Activated CD8-positive, alpha-beta memory T cell treated with anti-CD3 and anti-CD28 coated beads for 36 hours (primary cell): ENCODE results near the gene LYRM2. TPM values are rescaled to one million over a fixed set of nuclear protein-coding genes. Genes with fewer than 3 reads are reported as not detected.
"Not testable (repeated sequence)": the region's sequence is repeated elsewhere in the genome, so short reads cannot be mapped to it uniquely, and the experiment has no call there.

Source experiments
- CTCF ChIA-PET: fragments of 350-600 bp; sonication (Branson Sonifier 250); formaldehyde crosslinking; loops from one replicate; lab custom pipeline; 2021; ENCODE audit warnings: antibody characterized with exemption; lab: Charles Lee
- POLR2A ChIA-PET: fragments of 350-600 bp; sonication (Branson Sonifier 250); formaldehyde crosslinking; loops from one replicate; lab custom pipeline; 2021; ENCODE audit warnings: antibody characterized with exemption; lab: Charles Lee
- total RNA-seq, 2 experiments: library from RNA; stranded (reverse); gene quantifications; one replicate each; pipeline ENCODE4 v1.2.3, GENCODE V29; 2021

LYRM2 gene
- total RNA-seq, 2 experiments from 2014 or later, result 35.0 to 37.6 TPM

GRCh38 chr6:89655122-89655521 lies 16.6 kb upstream of the LYRM2 start:
- POLR2A ChIA-PET, result no interaction called here
- CTCF ChIA-PET, result no interaction called here

GRCh38 chr6:89650579-89650978 lies 12.0 kb upstream of the LYRM2 start:
- ChIA-PET CTCF (interaction anchor here (0.5 kb wide), 1 partner anchor 270 kb away, joined by 3 read pairs; no protein-coding TSS in a partner anchor), POLR2A (interaction anchor here (0.7 kb wide), 1 partner anchor 218 kb away, joined by 5 read pairs; no protein-coding TSS in a partner anchor)

GRCh38 chr6:89649682-89650081 lies 11.1 kb upstream of the LYRM2 start:
- ChIA-PET POLR2A (no interaction called here), CTCF (no interaction called here)

GRCh38 chr6:89644864-89645263 lies 6.3 kb upstream of the LYRM2 start:
- ChIA-PET CTCF (no interaction called here), POLR2A (no interaction called here)

DNA sequence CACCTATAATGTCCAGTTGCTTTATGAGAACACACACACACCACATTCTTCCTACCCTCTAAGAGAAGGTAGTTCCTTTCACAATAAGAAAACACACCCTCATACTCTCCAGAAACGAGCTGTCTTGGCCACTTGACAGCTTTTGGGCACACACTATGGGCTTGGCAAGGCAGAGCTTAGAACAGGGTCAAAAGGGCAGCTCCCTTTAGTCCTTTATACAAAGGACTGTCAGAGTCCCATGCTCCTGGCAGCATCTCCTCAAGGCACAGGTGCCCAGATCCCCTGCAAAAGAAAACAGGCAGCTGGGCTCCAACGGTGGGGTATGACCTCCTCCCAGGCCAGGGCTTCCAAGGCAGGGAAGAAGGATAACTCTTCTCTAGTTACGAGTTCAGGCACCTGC lies 4.9 kb upstream of the LYRM2 start:
- CTCF ChIA-PET, result no interaction called here
- POLR2A ChIA-PET, result interaction anchor here (0.6 kb wide), 1 partner anchor 293 kb away, joined by 3 read pairs; no protein-coding TSS in a partner anchor

DNA sequence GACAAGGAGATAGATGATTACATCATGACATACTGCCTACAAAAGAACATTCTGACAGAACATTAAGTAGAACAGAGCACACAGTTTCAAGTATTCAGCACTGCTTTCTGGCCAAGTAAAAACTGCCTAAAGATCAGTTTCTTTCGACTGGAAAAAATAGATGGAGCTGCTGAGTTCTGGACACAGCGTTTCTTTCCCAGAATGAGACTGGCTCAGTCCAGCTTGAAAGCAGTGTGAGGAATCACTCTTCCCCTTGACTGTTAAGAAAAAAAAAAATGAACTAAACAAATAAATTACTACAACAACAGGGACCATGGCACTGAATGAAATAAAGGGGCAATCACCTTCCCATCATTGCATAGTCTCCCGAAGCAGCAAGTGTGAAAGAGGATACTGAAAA lies 4.4 kb upstream of the LYRM2 start:
- POLR2A ChIA-PET, result interaction anchor here (0.6 kb wide), 1 partner anchor 292 kb away, joined by 3 read pairs; no protein-coding TSS in a partner anchor
- CTCF ChIA-PET, result no interaction called here

DNA sequence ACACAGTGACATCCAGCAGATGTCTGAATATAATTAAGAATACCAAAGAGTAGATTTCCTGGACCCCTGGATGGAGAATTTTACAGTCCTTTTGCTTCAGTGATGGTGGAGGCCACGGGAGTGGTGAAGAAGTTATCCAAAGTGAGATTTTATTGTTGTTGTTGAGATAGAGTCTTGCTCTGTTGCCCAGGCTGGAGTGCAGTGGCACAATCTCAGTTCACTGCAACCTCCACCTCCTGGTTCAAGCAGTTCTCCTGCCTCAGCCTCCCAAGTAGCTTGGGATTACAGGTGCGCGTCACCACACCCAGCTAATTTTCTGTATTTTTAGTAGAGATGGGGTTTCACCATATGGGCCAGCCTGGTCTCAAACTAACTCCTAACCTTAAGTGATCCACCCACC lies 3.0 kb upstream of the LYRM2 start:
- CTCF ChIA-PET, POLR2A ChIA-PET: not testable (repeated sequence)

GRCh38 chr6:89640804-89641203 lies 2.3 kb upstream of the LYRM2 start:
- POLR2A ChIA-PET, result interaction anchor here (0.6 kb wide), 3 partner anchors 13 to 230 kb away, joined by 3 to 6 read pairs (median 4); no protein-coding TSS in a partner anchor
- CTCF ChIA-PET, result no interaction called here

DNA sequence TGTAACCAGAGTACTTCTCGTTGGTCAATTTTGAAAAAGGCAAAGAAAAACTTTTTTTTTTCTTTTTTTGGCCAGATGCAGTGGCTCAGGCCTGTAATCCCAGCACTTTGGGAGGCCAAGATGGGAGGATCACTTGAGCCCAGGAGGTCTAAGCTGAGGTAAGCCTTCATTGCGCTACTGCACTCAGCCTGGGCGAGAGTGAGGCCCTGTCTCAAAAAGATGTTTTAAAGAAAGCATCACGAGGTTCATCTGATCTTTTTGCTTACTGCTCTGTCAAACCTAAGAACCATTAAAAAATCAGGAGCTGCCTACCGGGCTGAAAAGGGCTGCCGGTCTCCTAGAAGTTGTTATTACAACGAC lies 607 bp downstream of the LYRM2 start:
- ChIA-PET CTCF (interaction anchor here (2.9 kb wide), 1 partner anchor 206 kb away, joined by 11 read pairs; the partner anchor contains the start of gene ANKRD6), POLR2A (interaction anchor here (0.6 to 1.8 kb wide), 4 partner anchors 97 to 231 kb away, joined by 3 to 4 read pairs (median 4); partner anchors contain the start of genes CASP8AP2 and MDN1)

DNA sequence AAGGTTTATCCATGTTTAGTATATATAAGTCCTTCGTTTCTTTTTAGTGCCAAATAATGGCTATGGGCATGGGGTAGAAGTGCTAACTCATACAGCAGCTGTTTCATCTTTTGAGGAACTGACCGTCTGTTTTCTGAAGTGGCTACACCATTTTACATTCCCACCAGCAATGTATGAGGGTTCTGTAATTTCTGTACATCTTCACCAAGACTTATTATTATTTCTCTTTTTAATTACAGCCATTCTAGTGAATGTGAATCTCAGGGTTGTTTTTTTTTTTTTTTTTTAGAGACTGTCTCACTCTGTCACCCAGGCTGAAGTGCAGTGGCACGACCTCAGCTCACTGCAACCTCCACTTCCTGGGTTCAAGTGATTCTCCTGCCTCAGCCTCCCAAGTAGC lies 2.1 kb downstream of the LYRM2 start:
- POLR2A ChIA-PET, CTCF ChIA-PET: not testable (repeated sequence)

DNA sequence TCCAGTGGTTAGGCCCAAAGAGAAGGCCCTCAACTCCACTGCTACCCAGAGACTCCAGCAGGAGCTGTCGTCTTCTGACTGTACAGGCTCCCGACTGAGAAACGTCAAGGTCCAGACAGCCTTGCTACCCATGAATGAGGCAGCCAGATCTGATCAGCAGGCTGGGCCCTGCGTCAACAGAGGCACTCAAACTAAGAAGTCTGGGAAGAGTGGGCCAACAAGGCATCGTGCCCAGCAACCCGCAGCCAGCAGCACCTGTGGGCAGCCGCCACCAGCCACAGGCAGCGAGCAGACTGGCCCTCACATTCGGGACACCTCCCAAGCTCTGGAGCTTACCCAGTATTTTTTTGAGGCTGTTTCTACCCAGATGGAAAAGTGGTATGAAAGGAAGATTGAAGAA lies 8.1 kb downstream of the LYRM2 start:
- ChIA-PET POLR2A (no interaction called here), CTCF (interaction anchor here (0.5 kb wide), 1 partner anchor 172 kb away, joined by 3 read pairs; no protein-coding TSS in a partner anchor)

- ChIA-PET CTCF (interaction anchor here (0.6 kb wide), 1 partner anchor 123 kb away, joined by 4 read pairs; no protein-coding TSS in a partner anchor), POLR2A (no interaction called here)
Measured at GRCh38 chr6:89623749-89624148, 14.8 kb downstream of the LYRM2 start.

- ChIA-PET POLR2A (no interaction called here), CTCF (no interaction called here)
Measured at GRCh38 chr6:89619567-89619966, 19.0 kb downstream of the LYRM2 start.

DNA sequence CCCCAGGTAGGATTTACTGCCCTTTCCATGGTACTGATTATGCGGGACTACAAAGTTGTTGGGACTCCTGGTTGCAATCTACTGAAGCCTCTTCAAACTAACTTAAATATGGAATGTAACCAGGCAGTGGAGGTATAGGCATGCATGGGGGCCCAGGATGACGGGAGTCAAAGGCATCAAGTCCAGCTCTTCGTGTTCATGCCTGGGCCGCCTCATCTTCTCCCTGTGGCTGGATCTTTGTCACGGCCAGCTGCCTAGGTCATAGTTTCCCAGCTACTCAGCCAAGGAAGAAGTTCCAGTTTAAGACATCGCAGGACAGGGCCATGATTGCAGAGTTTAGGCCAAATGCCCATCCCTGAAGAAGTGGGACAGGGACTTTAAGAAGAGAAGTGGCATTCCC lies 20.5 kb downstream of the LYRM2 start:
- CTCF ChIA-PET, result interaction anchor here (0.6 to 1.0 kb wide), 2 partner anchors 186 to 542 kb away, joined by 3 to 4 read pairs; no protein-coding TSS in a partner anchor
- POLR2A ChIA-PET, result no interaction called here

DNA sequence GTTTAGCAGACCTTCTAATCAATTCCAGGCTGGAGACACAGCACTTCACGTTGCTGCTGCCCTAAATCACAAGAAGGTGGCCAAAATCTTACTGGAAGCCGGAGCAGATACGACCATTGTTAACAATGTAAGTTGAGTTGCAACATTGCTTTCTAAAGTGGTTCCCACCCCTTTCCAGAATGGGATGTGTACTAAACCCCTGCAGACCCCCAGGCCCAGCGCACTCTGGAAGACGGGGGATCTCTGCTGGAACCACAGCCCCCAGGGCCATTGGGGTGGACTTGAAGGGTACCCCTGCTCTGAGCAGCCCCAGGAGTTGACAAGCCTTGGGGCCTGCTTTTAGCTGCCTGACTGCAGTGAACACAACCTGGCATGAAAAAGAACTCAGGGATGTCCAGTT lies 22.0 kb downstream of the LYRM2 start:
- POLR2A ChIA-PET, result no interaction called here
- CTCF ChIA-PET, result no interaction called here

DNA sequence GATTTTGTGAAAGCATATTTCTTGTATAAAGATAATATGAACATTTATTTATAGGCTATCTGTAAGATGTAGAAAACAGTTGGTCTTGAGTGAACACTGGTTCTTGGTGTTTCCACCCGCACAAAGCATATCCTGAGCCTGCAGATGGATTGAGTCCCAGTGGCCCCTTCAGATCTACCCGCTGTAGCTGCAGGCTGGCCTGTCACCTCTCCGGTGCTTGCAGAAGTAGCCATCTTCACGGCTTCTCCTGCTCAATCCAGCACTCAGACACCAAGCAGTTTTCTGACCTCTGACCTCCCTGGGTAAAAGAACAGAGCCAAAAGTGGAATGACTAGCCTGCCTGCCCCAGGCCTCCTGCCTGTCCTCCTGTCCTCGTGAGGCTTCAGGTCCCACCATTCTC lies 22.7 kb downstream of the LYRM2 start:
- ChIA-PET POLR2A (no interaction called here), CTCF (no interaction called here)

DNA sequence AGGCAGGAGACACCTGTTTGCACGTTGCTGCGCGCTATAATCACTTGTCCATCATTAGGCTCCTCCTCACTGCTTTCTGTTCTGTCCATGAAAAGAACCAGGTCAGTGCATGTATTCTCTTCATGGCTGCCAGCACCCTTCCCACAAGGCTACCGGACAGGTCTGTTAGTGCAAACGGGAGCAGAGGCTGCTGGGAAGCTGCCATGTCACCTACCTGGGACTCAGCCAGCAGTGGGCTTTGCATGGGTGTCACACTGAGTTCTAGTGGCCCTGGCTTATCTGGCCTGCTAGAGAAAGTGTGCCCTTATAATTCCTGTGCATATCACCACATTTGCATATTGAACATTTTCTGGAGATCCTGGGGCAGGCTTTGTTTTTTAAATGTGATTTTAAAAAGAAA lies 24.8 kb downstream of the LYRM2 start:
- CTCF ChIA-PET, result no interaction called here

GRCh38 chr6:89612121-89612520 lies 26.4 kb downstream of the LYRM2 start:
- ChIA-PET POLR2A (interaction anchor here (0.5 kb wide), 1 partner anchor 183 kb away, joined by 3 read pairs; no protein-coding TSS in a partner anchor), CTCF (no interaction called here)

More for the DNA sequence above, 24.8 kb downstream of the LYRM2 start:
- POLR2A ChIA-PET, result no interaction called here

DNA sequence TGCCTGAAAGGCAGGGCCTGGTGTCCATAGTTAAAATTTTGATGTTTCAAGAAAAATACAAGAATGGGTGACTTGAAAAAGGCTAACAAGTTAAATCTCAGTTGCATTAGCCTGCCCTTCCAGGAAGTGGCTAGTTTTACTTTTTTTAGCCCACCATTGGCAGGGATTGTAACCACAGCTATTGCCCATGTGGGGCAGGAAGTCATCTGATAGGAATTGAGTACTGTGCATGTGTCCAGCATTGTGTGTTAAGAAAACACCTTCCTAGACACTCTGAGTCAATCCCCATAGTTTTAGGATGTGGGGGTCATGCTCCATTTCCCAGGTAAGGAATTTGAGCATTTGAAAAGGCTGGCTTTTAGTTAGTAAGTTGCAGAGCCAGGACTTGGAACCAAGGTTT lies 26.9 kb downstream of the LYRM2 start:
- POLR2A ChIA-PET, result no interaction called here
- CTCF ChIA-PET, result interaction anchor here (0.7 kb wide), 1 partner anchor 864 kb away, joined by 3 read pairs; no protein-coding TSS in a partner anchor

DNA sequence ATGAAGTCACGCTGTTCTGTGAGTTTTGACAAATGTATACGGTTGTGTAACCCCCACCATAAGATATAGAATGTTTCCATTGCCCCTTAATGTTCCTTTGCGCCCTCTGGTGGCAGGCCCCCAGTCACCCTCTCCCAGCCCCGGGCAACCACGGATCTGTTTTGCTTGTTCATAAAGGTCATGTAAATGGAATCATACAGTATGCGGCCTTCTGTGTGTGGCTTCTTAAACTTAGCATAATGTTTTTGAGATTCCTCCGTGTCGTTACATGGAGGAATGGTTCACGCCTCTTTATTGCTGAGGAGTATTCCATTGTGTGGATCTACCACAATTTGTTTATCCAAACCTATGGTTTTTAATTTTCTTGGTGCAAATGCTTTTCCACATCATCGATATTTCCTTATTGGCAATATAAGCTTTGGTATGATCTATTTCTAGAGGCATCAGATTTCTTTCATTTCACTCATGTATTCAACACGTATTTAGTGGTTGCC lies 28.4 kb downstream of the LYRM2 start:
- POLR2A ChIA-PET, result no interaction called here

DNA sequence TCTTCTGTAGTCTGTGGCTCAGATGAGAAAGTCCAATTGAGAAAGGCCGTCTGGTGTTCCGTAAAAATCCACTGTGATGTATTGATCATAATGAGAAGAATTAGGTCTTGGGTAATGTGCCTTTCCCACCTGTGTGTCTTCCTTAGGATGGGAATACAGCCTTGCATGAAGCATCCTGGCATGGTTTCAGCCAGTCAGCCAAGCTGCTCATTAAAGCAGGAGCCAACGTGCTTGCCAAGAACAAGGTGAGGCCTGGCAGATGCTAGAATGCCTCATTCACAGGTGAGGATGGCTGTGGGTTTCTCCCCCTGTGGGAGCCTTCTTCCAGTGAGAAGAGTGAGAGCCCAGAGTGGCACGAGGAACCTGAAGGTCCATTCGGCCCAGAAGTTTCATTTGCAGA lies 32.7 kb downstream of the LYRM2 start:
- ChIA-PET POLR2A (no interaction called here), CTCF (no interaction called here)

More for the DNA sequence above, 28.4 kb downstream of the LYRM2 start:
- CTCF ChIA-PET, result interaction anchor here (0.9 to 3.6 kb wide), 8 partner anchors 13 to 238 kb away, joined by 3 to 16 read pairs (median 4); partner anchors contain the start of gene ANKRD6
